Upper lobe of left lung (tissue), 4 donors: ENCODE measurements around the gene COL8A2.

ENCODE experiments used
- EP300 ChIP-seq, 4 donors: sonication (generic); formaldehyde crosslinking; IDR thresholded peaks; one replicate each; pipeline ENCODE4 v1.5.1; 2017; ENCODE audit warnings: antibody characterized with exemption in 4 of 4, control low read depth in 2 of 4
- POLR2A ChIP-seq, 4 donors: fragments of 450-650 bp; IDR thresholded peaks; one replicate each; pipeline ENCODE4 v1.5.1; 2016 to 2017; ENCODE audit warnings: antibody characterized with exemption in 4 of 4, mild to moderate bottlenecking in 2 of 4
- POLR2AphosphoS5 ChIP-seq, 2 donors: sonication (generic); formaldehyde crosslinking; IDR thresholded peaks; one replicate each; pipeline ENCODE4 v1.5.1; 2017; ENCODE audit warnings: antibody characterized with exemption in 2 of 2
- TF ChIP-seq, protein P1 (sequence below), 6 experiments: fragments of 450-650 bp in 4 of 6; fragments of 200-600 bp in 2 of 6; sonication (generic) in 2 of 6; IDR thresholded peaks; one replicate each; pipeline ENCODE4 v1.5.1; 2016 to 2019; ENCODE audit warnings: antibody characterized with exemption in 6 of 6

DNA sequence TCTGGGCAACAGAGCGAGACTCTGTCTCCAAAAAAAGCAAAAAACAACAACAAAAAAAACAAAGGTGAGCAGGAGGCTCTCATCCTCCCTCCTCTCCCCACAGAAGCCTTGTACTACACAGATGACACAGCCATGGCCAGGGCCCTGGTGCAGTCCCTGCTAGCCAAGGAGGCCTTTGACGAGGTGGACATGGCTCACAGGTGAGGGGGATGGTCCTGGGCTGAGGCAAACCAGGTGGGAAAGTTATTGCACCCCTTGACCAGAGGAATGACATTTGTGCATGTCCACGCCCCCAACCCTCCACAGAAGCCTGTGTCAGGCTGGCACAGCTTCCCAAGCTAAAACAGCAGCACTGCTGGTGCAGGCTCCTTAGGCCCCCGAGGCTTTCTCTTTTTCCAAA lies 33.9 kb downstream of the COL8A2 start:
- TF ChIP-seq, protein P1, sequence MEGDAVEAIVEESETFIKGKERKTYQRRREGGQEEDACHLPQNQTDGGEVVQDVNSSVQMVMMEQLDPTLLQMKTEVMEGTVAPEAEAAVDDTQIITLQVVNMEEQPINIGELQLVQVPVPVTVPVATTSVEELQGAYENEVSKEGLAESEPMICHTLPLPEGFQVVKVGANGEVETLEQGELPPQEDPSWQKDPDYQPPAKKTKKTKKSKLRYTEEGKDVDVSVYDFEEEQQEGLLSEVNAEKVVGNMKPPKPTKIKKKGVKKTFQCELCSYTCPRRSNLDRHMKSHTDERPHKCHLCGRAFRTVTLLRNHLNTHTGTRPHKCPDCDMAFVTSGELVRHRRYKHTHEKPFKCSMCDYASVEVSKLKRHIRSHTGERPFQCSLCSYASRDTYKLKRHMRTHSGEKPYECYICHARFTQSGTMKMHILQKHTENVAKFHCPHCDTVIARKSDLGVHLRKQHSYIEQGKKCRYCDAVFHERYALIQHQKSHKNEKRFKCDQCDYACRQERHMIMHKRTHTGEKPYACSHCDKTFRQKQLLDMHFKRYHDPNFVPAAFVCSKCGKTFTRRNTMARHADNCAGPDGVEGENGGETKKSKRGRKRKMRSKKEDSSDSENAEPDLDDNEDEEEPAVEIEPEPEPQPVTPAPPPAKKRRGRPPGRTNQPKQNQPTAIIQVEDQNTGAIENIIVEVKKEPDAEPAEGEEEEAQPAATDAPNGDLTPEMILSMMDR (IDR thresholded peaks at IDR 0.05) = no peak
- TF ChIP-seq POLR2A (IDR thresholded peaks at IDR 0.05) = no peak
- no peak for TF ChIP-seq EP300 (IDR thresholded peaks at IDR 0.05)
- TF ChIP-seq POLR2AphosphoS5 (IDR thresholded peaks at IDR 0.05) = no peak
